SH-SY5Y (cell line): ENCODE data around the gene LYRM2.

Experiments used
- GATA2 ChIP-seq: IDR thresholded peaks from 2 replicates; pipeline ENCODE4 v1.6.1; 2011; ENCODE audit warnings: mild to moderate bottlenecking, low read depth, low read length
- GATA3 ChIP-seq: IDR thresholded peaks from 2 replicates; pipeline ENCODE4 v1.6.1; 2011; ENCODE audit warnings: low read depth, mild to moderate bottlenecking, low read length, moderate library complexity

- TF ChIP-seq GATA3 (no peak), GATA2 (no peak)
Observed at GRCh38 chr6:89649682-89650081, 11.1 kb upstream of the LYRM2 start.
